ENCODE results near the gene RYR1.

DNA sequence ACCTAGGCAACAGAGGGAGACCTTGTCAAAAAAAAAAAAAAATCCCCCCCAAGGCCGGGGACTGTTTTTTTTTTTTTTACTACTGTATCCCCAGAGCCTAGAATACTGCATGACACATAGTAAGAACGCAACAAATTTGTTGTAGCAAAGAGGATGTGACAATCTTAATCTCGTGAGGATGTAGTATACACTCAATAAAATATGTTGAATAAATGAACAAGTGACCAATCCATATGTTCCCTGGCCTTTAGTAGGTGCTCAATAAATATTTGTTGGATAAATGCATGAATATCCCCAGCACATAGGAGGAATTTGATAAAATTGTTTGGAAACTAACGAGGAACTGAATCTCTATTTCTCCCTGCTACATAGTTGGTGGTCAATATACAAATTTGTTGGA is 108.5 kb downstream of the RYR1 start:
- no peak for TF ChIP-seq YY1 (IDR thresholded peaks at IDR 0.05; ENCODE audit: extremely low read depth, insufficient replicate concordance, low read depth, low read length)
- TF ChIP-seq, protein P1, sequence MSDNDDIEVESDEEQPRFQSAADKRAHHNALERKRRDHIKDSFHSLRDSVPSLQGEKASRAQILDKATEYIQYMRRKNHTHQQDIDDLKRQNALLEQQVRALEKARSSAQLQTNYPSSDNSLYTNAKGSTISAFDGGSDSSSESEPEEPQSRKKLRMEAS (IDR thresholded peaks at IDR 0.05): no peak
- TF ChIP-seq POLR2AphosphoS5 (IDR thresholded peaks at IDR 0.05; ENCODE audit: low read depth, low read length): no peak
- TF ChIP-seq JUND (IDR thresholded peaks at IDR 0.05): no peak
- no peak for TF ChIP-seq ELF1 (IDR thresholded peaks at IDR 0.05; ENCODE audit: borderline replicate concordance, low read depth)
- TF ChIP-seq, protein P2, sequence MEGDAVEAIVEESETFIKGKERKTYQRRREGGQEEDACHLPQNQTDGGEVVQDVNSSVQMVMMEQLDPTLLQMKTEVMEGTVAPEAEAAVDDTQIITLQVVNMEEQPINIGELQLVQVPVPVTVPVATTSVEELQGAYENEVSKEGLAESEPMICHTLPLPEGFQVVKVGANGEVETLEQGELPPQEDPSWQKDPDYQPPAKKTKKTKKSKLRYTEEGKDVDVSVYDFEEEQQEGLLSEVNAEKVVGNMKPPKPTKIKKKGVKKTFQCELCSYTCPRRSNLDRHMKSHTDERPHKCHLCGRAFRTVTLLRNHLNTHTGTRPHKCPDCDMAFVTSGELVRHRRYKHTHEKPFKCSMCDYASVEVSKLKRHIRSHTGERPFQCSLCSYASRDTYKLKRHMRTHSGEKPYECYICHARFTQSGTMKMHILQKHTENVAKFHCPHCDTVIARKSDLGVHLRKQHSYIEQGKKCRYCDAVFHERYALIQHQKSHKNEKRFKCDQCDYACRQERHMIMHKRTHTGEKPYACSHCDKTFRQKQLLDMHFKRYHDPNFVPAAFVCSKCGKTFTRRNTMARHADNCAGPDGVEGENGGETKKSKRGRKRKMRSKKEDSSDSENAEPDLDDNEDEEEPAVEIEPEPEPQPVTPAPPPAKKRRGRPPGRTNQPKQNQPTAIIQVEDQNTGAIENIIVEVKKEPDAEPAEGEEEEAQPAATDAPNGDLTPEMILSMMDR (IDR thresholded peaks at IDR 0.05 in 2 of 3, conservative IDR thresholded peaks at IDR 0.05 in 1 of 3; ENCODE audit: borderline replicate concordance in 1 of 3, insufficient read depth in 1 of 3, low read depth in 2 of 3, low read length in 2 of 3): no peak
- no peak for TF ChIP-seq EZH2 (IDR thresholded peaks at IDR 0.05)
- no peak for TF ChIP-seq POLR2A (IDR thresholded peaks at IDR 0.05; ENCODE audit: borderline replicate concordance, extremely low read depth, insufficient read depth, insufficient read length)
- TF ChIP-seq RAD21 (IDR thresholded peaks at IDR 0.05; ENCODE audit: low read depth): no peak
- no peak for TF ChIP-seq TCF7L2 (IDR thresholded peaks at IDR 0.05; ENCODE audit: borderline replicate concordance, extremely low read depth, insufficient read depth, insufficient read length)

All from HCT116 (cell line).